OCI-M2 (cell line): ENCODE data around the gene CDCA8.
A peak's percentile ranks its signal among the peaks of the same experiment; 100 is the strongest.

Experiments used
- DNase-seq: peaks from one replicate; lab custom pipeline; 2025; ENCODE audit not compliant: unreplicated experiment; lab: John Stamatoyannopoulos, UW

Gene CDCA8

DNA sequence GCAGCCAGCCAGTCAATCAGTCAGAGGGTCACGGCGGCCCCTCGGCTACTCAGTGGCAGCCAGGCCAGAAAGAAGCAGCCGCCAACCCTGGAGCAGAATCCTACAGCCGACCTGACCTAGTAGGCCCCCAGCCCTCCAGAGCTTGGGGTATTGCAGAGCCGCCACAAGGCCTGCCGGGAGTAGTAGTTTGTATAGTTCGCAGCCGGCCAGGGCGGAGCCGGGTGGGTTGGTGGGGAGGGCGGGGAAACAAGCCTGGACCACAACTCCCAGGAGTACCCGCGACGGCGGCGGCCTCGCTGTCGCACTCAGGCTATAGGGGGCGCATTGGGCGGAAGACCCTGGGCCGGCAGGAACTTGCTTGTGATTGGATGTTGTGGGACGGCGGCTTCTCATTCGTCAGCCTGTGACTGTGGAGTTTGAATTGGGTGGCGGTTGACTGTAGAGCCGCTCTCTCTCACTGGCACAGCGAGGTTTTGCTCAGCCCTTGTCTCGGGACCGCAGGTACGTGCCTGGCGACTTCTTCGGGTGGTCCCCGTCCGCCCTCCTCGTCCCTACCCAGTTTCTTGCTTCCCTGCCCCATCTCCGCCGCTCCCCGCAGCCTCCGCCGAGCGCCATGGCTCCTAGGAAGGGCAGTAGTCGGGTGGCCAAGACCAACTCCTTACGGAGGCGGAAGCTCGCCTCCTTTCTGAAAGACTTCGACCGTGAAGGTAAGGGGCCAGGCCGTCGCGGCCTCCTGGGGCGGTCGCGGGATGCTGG lies at the start of gene CDCA8:
TSS of gene CDCA8 (plus strand) at position 439 of the 756 bp plus-strand sequence. CDS start at position 614, 175 bp downstream.
- DNase-seq: peak; percentile 77

- no peak for DNase-seq
Observed at GRCh38 chr1:37647281-37647680, 45.0 kb upstream of the CDCA8 start.

DNA sequence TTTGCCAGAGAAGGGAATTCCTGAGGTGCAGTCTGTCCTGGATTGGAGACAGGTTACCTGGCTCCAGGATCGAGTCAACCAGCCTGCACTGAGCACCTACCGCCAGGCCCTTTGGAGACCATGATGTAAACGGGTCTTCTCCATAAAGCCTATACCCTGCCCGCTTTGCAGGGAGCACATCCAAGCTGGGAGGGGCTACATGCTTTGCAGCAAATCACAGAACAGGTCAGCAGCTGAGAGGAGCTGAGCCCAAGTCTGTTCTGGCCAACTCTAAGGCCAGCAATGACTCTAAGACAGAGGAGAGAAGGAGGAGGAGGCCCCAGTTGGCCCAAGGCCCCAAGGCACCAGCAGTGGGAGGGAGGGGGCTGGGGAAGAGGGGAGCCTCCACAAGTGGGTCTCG lies 42.1 kb upstream of the CDCA8 start:
- DNase-seq: no peak

- DNase-seq: no peak
Observed at GRCh38 chr1:37650721-37651120, 41.6 kb upstream of the CDCA8 start.

DNA sequence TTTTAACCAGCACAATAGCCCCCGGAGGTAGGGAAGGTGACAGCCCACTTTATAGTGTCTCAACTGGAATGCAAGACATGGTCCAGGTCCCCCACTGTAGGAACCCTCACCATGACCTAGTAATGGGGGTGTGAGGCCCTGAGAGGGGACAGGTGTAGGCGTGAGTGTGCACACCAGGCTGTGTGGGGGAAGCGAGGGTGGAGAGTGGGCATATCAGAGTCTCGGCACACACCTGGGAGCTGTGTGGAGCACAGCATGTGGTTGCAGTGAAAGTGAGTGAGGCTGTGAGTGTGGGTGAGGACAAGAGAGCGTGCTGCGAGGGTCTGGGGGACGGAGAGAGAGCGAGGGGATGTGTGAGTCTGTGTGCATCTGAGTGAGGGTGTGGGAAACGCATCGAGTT lies 40.5 kb upstream of the CDCA8 start:
- no peak for DNase-seq

GRCh38 chr1:37652976-37653375 lies 39.3 kb upstream of the CDCA8 start:
- no peak for DNase-seq

DNA sequence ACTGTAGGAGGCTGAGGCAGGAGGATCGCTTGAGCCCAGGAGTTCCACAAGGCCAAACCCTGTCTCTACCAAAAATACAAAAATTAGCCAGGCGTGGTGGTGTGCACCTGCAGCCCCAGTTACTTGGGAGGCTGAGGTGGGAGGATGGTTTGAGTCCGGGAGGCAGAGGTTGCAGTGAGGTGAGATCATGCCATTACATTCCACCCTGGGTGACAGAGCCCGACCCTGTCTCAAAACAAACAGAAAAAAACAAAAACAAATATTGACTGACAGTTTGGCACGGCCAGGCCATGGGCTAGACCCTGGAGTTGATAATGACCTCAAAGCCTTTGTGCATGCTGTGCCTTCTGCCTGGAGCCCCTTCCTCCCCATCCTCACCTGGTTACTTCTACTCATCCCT lies 38.4 kb upstream of the CDCA8 start:
- no peak for DNase-seq

DNA sequence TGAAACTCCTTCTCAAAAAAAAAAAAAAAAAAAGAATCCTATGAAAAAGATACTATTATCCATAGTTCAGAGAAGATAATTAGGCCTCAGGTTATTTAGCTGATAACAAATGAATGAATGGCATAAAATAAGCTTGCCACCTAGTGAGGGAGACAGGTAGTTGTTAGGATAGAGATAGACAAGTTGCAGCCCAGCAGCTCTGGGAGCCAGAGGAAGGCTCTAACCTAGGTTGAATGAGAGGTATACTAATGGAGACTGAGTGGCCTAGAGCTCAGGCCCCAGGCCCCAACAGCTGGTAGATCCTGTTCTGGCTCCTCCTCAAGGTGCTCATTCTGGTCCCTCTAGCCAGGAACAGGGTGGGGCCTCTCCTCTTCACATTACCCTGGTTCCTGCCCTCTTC lies 37.0 kb upstream of the CDCA8 start:
- DNase-seq: no peak

DNA sequence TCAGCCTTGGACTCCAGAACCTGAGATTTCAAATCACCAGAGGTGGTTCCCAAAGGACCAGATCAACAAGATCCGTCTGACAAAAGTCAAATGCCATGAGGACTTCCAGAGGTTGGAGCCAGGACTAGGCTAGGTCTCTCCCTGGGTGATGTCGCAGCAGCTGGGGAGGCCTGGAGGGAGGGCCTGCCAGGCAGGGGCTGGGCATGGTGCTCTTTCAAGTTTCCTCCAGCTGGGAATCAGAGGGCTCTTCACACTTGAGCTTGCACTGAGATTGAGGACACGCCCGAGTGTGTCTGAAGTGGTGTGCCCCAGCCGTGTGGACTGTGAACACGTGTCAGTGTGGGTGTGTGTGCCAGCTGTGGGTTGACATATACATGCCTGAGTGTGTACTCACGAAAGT lies 36.3 kb upstream of the CDCA8 start:
- no peak for DNase-seq

- no peak for DNase-seq
Observed at GRCh38 chr1:37656881-37657280, 35.4 kb upstream of the CDCA8 start.

- no peak for DNase-seq
Observed at GRCh38 chr1:37657620-37658412, 34.5 kb upstream of the CDCA8 start.

DNA sequence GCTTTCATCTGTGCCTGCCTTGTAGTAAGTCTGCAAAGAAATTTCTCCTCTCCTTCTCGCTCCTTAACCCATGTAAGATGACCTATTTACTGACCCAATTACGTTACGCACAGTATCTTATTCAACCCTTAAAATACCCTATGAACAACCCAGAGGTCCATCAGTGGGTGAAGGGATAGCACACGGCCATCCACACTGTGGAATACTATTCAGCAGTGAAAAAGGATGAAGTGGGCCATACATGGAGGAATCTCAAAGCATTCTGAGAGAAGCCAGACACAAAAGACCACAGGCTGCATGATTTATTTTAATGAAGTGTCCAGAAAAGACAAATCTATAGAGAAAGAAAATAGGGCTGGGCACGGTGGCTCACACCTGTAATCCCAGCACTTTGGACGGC lies 33.8 kb upstream of the CDCA8 start:
- no peak for DNase-seq

DNA sequence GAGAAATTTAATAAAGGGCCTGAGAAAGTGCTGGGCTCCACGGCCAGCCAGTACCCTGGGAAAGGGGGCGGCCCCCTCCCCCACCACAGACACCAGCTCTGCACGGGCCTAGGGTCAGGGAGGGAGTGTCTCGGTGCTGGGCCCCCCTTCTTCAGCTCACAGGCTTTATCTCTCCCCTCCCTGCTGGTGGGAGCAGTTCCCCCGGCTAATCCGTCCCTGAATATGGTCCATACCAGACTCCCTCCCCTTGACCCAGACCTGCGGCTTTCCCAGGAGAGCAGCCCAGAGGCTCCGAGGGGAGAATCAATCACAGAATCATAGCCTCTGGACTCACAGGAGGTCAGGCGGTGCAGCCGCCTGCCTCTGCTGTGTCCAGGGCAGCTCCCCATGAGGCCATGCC lies 31.7 kb upstream of the CDCA8 start:
- no peak for DNase-seq

DNA sequence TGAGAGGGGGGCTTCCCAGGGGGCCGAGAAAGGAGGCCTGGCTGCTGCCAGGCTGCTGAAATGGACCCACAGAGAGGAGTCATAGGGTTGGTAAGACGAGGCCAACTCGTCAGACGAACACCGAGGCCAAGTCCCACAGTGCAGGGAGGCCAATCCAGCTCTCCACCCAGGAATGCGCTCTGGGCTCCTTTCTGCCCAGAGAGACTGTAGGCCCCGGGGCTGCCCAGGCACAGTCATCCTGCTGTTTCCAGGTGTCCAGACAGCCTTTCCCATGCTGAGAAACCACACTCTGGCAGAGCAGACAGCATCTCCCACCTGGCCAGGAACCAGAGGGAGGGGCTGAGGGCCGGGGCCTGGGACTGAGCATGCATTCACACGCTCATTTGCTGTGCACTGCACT lies 30.9 kb upstream of the CDCA8 start:
- DNase-seq: no peak

GRCh38 chr1:37662031-37662755 lies 30.1 kb upstream of the CDCA8 start:
- no peak for DNase-seq

DNA sequence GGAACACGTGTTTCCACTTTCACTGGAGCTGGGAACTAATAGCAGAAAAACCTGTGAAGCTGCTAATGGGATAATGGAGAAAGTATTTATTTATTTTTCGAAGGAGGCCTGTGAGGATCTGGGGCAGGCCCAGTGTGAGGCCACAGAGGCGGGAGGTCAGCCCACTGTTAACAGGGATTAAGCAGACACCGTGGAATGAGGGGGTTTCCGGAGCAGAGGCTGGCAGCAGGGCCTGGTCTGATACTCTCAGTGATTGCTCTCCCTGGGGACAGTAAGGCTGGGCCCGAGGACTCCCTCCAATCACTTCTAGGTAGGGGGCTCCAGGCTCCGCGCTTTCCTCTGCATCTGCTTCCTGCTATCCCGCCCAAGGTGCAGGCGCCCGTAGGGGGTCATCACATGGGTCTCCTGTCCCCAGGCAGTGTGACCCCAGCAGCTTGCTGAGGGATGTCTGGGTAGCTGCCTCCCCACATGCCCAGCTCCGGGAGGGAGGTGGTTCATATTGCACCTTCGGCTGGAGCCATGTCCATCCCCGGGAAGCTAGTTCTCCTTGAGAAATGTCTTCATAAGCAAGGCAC lies 28.8 kb upstream of the CDCA8 start:
- no peak for DNase-seq

DNA sequence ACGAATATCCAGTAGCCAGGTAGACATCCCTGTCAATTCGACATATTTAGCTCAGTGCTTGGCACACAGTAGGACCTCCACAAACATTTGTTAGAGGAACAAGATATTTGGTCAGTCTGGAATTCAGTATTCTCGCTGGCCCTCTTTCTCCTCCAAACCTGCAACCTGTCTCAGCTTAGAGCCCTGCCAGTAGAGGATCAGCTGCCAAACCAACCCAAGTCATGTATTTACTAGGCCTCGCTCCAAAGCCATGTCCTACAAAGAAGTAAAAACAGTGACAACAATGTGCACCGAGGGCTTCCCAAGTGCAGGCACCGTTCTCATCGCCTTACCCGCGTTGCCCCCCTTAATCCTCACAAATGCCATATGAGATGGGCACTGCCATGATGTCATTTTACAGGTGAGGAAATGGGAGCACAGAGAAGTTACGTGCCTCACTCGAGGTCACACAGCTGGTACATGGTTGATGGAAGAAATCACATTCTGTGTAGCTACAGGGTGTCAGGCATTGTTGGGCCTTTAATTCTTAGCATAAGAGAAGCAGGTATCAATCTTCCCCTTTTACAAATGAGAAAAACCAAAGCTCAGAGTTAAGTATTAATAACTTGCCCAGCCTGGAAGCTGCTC lies 26.0 kb upstream of the CDCA8 start:
- DNase-seq: no peak

GRCh38 chr1:37667023-37667671 lies 25.2 kb upstream of the CDCA8 start:
- no peak for DNase-seq

DNA sequence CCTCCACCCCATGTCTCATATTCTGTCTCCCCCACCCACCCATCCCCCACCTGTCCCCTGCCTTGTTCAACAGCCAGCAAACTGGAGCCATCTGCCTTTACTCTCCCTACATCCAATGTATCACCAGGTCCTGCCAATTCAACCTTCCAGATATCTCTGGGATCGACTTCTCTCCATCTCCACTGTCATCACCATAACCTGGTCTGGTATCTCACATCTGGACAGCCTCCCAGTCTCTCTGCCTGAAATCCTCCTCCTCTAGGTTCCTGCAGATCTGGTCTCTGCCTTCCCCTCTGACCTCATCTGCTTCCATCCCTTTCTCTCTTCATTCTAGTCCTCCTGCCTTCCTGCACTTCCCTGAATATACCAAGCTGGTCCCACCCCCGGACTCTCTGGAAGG lies 22.2 kb upstream of the CDCA8 start:
- no peak for DNase-seq

DNA sequence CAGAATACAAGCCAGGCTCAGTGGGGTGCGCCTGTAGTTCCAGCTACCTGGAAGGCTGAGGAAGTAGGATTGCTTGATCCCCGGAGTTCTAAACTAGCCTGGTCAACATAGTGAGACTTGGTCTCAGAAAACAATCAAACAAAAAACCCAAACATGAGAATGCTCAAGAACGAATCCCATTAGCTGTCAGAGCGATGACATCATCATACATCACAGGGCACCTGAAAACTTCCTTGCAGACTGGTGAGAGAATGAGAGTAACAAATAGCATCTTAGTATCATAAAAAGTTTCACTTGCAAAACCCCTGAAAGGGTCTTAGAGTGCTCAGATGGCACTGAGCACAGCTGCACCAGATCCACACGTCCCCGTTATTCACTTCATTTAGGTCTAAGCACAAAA lies 21.1 kb upstream of the CDCA8 start:
- DNase-seq: no peak
